Uterus (tissue), 2 donors: ENCODE measurements around the gene BMAL2.

ENCODE experiments used
- CTCF ChIP-seq, 4 experiments: fragments of 200-600 bp in 2 of 4; fragments of 450-650 bp in 2 of 4; sonication (generic) in 2 of 4; IDR thresholded peaks; one replicate each; pipeline ENCODE4 v1.5.1; 2016 to 2019; ENCODE audit warnings: antibody characterized with exemption in 4 of 4, mild to moderate bottlenecking in 2 of 4, moderate library complexity in 1 of 4
- POLR2A ChIP-seq, 2 donors: fragments of 450-650 bp; IDR thresholded peaks; one replicate each; pipeline ENCODE4 v1.6.1; 2016; ENCODE audit warnings: antibody characterized with exemption in 2 of 2, mild to moderate bottlenecking in 1 of 2, moderate library complexity in 1 of 2

GRCh38 chr12:27292718-27293117, 39.9 kb upstream of the BMAL2 start:
- TF ChIP-seq CTCF (IDR thresholded peaks at IDR 0.05) (no peak), POLR2A (IDR thresholded peaks at IDR 0.05) (no peak)
